HG03342 (cell line): Measurements from ENCODE around the gene ZNF358.
"Not testable (repeated sequence)": the region's sequence is repeated elsewhere in the genome, so short reads cannot be mapped to it uniquely, and the experiment has no call there.

Source experiments
- ATAC-seq: cut with Tn5 transposase; IDR thresholded peaks from one replicate; pipeline ENCODE4 v1.9.1; 2021; ENCODE audit warnings: mild to moderate bottlenecking, moderate library complexity; ENCODE audit not compliant: unreplicated experiment

Gene ZNF358

DNA sequence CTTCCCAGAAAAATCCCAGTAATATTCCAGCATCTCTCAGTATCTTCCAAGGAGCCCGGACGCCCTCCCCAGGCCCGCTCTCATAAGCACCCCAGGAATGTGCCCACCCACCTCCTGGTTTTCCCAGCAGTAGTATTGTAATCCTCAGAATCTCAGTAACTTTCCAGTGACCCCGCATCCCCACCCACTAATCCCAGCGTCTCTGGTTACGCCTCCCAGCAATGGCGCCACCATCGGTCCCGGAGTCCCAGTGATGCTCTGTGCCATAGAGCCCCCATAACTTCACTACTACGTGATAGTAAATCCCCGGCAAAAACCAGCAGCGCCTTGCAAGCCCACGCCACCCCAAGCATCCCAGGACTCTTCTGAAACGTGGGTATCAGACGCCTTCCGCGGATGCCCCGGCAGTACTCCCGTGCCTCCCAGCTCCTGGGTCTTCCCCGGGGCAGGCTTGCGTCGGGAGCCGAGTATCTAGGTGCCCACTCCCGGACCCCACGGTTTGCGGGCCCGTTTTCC lies 18.7 kb downstream of the ZNF358 start:
- ATAC-seq, result peak; percentile 2

DNA sequence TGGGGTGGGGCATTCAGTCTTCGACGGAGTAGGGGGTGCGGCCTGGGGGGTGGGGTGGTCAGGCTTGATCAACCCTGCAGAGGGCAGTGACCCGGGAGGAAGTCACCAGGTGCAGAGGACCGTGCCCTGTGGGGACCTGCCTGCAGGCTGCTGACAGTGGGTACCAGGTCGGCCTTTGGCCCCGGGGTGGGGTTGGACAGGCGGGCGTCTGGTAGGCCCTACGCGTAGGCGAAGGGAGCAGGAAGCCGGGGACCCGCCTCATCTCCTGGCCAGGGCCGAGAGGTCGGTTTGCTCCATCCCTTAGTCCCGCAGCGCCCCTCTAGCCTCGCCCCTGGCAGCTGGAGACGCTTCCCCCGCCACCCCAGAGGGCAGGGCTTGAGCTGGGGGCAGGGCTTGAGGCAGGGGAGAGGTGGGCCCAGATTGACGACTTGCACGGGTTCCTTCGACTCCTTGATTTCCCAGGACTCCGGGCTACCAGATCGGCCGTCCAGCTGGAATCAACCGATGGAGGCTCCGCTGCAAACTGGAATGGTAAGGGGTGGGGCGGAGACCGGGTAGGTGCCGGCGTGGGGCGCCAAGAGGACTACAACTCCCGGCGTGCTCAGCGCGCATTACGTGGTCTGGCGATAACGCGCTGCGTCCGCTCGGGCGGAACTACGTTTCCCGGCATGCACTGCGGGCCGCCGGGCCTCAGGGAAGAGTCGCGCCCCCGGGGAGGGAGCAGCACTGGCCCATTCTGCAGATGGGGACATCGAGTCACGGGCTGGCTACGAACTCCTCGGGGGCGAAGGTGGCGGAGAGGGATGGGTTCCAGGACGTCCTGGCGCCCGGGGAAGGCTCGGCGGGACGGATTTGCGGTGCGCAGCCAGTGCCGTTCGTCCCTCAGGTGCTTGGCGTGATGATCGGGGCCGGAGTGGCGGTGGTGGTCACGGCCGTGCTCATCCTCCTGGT lies 19.4 kb downstream of the ZNF358 start, which contains the start of gene PNPLA6:
Gene PNPLA6 (plus strand): TSS at position 671 of the 951 bp plus-strand sequence. CDS start 72 bp downstream, at position 743.
- peak; percentile 58 for ATAC-seq

DNA sequence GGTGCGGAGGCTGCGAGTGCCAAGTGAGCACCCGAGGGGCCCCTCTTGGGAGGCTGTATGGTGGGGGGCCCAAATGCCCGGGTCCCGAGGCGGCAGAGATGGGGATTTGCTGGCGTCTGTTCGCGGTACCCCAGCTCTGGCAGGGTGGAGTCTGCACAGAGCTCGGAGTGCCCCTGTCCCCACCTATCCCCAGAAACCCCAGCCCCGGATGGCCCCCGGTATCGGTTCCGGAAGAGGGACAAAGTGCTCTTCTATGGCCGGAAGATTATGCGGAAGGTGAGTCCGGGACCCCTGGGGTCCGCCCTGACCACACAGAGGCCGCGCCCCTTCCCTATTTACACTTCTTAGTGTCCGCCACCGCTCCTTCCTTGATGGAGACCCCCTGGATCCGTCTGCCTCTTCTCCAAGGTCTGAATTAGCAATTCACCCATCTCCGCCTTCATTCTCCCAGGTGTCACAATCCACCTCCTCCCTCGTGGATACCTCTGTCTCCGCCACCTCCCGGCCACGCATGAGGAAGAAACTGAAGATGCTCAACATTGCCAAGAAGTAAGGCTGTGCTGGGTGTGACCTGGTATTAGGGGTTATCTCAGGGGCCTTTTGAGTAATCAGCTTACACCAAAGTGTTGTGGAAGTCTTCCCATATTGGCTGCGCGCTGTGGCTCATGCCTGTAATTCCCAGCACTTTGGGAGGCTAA lies 20.2 kb downstream of the ZNF358 start:
- ATAC-seq, result peak; percentile 11

DNA sequence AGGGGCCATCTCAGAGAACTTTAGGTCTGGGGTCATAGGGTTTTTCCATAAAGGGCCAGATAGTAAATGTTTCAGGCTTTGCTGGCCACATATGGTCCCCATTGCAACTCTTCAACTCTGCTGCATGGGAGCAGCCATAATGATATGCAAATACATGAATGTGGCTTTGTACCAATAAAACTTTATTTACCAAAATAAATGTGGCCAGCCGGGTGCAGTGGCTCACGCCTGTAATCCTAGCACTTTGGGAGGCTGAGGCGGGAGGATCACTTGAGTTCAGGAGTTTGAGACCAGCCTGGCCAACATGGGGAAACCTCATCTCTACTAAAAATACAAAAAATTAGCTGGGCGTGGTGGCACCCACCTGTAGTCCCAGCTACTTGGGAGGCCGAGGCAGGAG lies 23.1 kb downstream of the ZNF358 start:
- ATAC-seq, result not testable (repeated sequence)

DNA sequence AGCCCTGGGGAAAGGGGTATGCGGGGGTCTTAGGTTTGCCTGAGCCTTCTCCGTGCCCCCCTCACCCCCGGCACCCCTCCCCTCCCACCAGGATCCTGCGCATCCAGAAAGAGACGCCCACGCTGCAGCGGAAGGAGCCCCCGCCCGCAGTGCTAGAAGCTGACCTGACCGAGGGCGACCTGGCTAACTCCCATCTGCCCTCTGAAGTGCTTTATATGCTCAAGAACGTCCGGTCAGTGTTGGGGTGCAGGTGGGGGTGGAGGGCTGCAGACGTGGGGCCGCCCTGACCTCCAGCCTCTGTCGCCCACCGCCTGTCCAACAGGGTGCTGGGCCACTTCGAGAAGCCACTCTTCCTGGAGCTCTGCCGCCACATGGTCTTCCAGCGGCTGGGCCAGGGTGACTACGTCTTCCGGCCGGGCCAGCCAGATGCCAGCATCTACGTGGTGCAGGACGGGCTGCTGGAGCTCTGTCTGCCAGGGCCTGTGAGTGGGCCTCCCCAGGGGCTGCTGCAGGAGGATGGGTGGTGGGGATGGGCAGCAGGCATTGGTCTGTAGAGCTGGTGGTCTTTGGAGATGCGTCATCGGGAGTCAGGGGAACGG lies 24.0 kb downstream of the ZNF358 start:
- ATAC-seq, result no peak

DNA sequence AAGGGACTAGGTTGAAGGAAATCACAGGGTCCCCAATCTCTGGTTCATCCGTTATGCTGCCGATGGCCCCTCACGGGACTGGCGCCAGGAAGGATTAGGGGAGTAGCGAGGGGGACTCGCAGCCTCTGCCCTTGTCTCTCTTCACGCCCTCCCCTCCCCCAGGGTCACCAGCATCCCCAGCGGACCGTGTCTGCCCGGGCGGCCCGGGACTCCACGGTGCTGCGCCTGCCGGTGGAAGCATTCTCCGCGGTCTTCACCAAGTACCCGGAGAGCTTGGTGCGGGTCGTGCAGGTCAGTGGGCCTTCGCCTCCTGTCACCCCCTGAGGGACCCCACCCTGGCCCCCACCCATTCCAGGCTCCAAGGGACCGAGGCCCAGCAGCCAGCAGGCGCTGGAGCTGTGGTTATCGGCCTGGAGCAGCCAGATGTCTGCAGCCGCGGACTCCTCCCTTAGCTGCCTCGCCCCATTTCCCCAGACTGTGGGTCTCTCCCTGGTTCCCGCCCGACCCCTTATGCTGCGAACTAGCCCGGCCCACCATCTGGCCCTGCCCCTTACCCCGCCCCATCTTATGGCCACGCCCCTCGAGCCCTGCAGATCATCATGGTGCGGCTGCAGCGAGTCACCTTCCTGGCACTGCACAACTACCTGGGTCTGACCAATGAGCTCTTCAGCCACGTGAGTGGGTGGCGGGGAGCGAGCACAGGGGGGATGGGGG lies 25.0 kb downstream of the ZNF358 start:
- no peak for ATAC-seq

DNA sequence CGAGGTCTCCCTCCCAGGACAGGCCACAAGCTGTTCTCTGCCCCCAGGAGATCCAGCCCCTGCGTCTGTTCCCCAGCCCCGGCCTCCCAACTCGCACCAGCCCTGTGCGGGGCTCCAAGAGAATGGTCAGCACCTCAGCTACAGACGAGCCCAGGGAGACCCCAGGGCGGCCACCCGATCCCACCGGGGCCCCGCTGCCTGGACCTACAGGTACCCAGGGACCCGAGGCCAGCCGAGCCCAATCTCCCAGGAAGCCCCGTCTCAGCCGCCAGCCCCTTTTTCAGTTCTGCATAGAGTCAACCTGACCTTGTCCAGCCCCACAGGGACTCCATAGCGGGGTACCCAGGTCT lies 25.5 kb downstream of the ZNF358 start:
- ATAC-seq, result no peak

DNA sequence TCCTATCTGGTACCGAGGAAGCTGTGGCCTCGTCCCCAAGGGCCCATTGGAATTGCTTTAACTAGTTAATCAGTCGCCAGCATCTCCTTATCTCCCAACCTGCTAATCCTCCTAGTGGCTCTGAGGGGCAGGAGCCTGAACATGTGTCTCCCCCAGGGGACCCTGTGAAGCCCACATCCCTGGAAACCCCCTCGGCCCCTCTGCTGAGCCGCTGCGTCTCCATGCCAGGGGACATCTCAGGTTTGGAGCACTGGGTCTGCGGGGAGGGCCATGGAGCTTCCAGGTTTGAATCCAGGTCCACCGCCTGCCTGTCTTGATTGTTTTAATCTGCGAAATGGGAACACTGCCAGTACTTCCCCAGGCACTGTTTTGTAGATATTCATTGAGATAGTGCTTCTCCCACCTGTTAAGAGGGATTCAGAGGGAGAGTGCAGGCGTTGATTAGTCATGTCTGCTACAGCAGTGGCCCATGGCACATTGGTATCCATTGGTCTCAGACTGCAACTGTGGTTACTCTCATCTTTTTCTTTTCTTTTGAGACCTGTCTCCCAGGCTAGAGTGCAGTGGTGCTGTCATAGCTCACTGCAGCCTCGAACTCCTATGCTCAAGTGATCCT lies 26.0 kb downstream of the ZNF358 start:
- no peak for ATAC-seq

DNA sequence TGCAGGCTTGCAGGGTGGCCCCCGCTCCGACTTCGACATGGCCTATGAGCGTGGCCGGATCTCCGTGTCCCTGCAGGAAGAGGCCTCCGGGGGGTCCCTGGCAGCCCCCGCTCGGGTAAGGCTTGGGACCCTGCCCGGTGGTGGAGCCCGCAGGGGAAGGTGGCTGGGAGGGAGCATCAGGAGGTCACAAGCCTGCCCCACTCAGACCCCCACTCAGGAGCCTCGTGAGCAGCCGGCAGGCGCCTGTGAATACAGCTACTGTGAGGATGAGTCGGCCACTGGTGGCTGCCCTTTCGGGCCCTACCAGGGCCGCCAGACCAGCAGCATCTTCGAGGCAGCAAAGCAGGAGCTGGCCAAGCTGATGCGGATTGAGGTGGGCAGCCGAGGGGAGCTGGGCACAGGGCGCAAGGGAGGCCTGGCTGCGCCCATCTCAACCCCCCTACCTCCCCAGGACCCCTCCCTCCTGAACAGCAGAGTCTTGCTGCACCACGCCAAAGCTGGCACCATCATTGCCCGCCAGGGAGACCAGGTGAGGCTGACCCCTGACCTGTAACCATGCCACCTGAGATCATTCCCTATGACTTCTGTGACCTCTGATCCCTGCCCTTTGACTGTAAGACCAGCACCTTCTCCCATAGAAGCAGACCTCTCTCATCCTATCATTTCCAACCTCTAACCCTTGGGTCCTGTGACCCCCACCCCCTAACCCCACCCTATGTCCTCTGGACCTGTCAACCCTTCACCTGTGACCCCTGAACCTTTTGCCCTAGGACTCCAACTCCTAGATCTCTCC lies 26.8 kb downstream of the ZNF358 start:
- ATAC-seq, result no peak

DNA sequence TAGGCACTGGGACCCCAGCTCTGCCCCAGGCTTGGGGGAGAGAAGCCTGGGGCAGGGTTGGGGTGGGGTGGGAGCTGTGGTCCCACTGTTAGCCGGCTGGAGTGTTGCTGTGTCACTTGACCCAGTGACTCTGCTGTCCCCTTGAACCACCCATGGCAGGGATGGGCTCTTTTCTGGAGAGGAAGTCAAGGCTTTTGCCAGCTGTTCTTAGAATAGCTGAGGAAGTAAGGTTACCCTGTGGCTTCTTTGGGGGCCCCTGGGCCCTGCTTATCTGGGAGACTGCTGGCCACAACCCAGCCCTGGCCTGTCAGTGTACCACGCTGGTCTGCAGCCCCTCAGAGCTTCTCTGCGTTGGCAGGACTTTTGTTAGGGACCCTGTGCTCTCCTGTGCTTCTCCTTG lies 28.7 kb downstream of the ZNF358 start:
- no peak for ATAC-seq

DNA sequence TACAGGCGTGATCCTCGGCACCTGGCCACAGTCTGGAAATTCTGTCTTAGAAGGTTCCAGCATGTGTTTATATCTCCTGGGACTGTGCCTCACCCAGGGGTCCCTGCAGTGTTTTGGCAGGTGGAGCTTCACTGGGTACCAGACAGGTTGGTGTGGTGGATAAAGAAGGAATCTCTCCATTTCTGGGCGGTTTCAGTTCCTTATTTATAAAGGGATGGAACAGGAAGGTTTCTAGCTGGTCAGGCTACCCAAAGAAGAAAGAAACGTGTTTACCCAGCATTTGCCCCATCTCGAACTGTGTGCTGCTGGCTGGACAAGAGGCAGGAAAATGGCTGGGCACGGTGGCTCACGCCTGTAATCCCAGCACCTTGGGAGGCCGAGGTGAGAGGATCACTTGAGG lies 29.4 kb downstream of the ZNF358 start:
- no peak for ATAC-seq

DNA sequence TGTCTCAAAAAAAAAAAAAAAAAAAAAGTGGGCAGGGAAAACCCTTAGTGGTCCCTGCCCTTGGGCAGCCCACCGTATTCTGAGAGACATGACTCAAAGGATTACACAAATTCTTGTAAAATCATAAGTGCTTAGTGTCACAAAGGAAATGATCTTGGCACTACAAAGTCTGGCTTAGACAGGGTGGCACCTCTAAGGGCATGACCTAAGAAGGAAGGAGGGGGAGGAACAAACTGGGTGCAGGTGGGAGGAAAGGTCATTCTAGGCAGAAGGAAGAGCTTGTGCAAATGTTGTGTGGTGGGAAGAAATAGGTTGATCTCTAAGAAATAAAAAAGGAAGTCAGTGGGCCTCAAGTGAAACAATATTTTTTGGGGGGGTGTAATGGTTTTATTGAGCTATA lies 30.0 kb downstream of the ZNF358 start:
- ATAC-seq, result no peak

DNA sequence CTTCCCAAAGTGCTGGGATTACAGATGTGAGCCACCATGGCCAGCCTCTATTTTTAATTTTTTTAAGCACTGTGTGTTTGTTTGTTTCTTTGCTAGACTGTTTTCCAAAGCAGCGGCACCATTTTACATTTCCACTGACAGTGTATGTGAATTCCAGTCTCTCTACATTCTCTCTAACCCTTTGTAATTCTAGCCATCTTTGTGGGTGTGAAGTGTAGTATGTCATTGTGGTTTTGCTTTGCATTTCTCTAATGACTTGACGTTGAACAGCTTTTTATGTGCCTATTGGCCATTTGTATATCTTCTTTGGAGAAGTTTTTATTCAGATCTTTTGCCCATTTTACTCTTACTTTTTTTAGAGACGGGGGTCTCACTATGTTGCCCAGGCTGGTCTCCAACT lies 31.3 kb downstream of the ZNF358 start:
- no peak for ATAC-seq

DNA sequence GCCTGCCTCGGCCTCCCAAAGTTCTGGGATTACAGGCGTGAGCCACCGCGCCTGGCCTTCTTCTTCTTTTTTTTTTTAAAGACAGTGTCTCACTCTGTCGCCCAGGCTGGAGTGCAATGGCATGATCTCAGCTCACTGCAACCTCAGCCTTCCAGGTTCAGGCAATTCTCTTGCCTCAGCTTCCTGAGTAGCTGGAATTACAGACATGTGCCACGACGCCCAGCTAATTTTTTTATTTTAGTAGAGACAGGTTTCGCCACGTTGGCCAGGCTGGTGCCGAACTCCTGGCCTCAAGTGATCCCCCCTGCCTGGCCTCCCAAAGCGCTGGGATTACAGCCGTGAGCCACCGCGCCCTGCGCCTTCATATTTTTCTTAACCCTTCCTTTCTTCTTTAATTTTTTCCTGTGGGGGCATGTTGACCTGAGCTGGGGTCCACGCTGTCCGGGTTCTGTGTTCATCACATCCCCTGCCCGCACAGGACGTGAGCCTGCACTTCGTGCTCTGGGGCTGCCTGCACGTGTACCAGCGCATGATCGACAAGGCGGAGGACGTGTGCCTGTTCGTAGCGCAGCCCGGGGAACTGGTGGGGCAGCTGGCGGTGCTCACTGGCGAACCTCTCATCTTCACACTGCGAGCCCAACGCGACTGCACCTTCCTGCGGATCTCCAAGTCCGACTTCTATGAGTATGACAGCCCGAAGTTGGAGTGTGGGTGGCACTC lies 33.7 kb downstream of the ZNF358 start:
- no peak for ATAC-seq

DNA sequence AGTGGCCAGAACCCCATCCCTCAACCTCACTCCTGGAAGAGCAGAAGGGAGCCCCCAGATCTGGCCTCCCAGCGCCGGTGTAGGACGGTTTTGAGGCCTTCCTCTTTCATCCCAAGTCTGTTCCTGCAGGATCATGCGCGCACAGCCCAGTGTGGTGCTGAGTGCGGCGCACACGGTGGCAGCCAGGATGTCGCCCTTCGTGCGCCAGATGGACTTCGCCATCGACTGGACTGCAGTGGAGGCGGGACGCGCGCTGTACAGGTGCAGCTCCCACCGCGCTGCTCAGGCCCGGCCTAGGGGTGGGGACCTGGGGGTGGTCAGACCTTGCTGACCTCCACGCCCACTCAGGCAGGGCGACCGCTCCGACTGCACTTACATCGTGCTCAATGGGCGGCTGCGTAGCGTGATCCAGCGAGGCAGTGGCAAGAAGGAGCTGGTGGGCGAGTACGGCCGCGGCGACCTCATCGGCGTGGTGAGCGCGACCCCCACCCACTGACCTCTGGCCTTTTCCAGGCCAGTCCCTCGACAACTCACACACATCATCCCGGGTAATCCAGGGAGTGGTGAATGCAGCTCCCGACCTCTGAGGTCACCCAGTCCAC lies 34.4 kb downstream of the ZNF358 start:
- ATAC-seq, result no peak

DNA sequence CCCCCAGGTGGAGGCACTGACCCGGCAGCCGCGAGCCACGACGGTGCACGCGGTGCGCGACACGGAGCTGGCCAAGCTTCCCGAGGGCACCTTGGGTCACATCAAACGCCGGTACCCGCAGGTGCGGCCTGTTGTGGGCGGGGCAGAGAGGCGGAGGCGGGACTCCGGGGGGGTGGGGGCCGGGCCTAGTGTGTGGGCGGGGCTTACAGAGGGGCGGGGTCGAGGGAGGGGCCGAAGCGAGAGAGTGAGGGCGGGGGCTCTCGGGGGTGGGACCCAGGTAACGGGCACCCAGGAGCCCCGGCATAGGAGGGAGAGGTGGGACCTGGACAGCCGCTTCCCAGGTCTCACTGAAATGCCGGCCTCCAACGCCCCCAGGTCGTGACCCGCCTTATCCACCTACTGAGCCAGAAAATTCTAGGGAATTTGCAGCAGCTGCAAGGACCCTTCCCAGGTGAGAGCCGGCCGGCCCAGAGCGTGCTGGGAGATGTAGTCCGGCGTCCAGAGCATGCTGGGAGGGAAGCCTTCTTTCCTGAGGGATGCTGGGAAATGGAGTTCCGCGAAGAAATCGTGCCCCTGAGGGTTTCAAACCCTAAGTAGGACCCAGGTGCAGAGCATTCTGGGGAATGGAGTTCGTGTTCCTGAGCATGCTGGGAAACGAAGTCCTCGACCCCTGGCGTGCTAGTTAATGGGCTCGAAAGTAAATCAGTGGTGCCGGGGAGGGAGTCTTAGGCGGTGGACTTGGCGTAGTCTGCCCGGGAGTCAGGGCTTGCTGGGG lies 35.3 kb downstream of the ZNF358 start:
- no peak for ATAC-seq

DNA sequence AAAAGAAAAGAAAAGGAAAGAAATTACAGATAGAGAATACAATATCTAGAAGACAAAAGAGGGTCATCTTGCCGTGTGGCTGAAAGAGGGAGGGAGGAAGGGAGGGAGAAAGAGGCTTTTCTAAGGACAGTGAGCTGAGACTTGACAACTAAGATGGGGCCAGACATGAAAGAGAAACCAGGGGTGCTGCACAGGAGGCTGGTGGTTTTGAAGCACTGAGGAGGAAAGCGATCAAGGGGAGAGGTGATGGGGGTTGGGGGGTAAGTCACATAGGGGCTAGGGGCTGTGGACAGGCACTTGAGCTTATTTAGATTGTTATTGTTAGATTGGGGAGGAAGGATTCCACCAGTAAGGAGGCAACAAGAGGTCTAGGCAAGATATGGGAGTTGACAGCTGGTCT lies 36.9 kb downstream of the ZNF358 start:
- no peak for ATAC-seq

DNA sequence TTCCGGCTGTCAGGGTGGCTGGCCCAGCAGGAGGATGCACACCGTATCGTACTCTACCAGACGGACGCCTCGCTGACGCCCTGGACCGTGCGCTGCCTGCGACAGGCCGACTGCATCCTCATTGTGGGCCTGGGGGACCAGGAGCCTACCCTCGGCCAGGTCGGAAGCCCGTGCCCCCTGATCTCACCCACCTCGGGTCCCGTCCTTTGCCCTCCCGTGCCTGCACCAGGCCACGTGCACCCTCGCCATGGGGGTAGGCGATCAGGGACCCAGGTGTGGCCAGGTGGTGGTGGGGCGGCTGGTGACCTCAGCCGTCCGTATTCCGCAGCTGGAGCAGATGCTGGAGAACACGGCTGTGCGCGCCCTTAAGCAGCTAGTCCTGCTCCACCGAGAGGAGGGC lies 38.7 kb downstream of the ZNF358 start:
- ATAC-seq, result no peak
